Measurements from ENCODE around the gene SOAT2. TPM values are rescaled to one million over a fixed set of nuclear protein-coding genes. Genes with fewer than 3 reads are reported as not detected.

Gene SOAT2
- total RNA-seq, 1 experiment from 2014 or later = not detected

DNA sequence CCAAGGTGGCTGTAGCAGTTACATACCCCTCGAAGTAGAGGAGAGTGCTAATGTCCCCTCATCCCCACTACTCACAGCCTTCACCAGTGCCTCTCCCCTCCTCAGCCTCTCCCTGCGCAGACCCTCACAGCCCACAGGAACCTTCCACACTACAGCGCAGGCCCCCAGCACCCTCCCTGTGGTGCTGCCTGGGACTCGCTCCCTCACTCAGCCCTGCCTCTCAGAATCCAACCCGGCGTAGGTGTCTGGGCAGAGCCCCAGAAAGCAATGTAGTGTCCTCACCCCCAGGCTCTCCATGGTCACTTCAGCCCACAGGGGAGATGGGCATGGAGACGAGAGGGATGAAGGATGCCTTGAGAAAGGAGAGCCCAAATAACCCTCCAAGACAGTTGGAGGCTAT, 66.4 kb downstream of the SOAT2 start:
- H3K9ac ChIP-seq (ENCODE audit: extremely low read depth, insufficient read length, low read length) = no peak overlapping the region

More for the DNA sequence above, 66.4 kb downstream of the SOAT2 start:
- Histone ChIP-seq H3T11ph (ENCODE audit: low read length) (no peak overlapping the region), H3K27ac (ENCODE audit: insufficient read length, low read depth, low read length) (no peak overlapping the region), H4K8ac (replicated peaks; ENCODE audit: insufficient read length, low read depth, low read length) (no peak overlapping the region), H2BK120ac (ENCODE audit: low read depth, low read length, poor library complexity, severe bottlenecking) (no peak overlapping the region), H2BK20ac (ENCODE audit: low read depth, low read length, poor library complexity, severe bottlenecking) (no peak overlapping the region), H2BK12ac (ENCODE audit: insufficient read length, low read depth, low read length) (no peak overlapping the region), H2BK15ac (ENCODE audit: low read depth, low read length) (no peak overlapping the region), H2BK5ac (ENCODE audit: insufficient read length, low read length) (no peak overlapping the region), H4K20me1 (ENCODE audit: control insufficient read depth, insufficient read depth, insufficient read length) (no peaks in the 10 kb centered on the region), H3K18ac (ENCODE audit: insufficient read length, low read depth, low read length) (no peak overlapping the region), H4K91ac (ENCODE audit: insufficient read length, low read depth, low read length) (no peak overlapping the region), H3K23ac (ENCODE audit: insufficient read length, low read depth, low read length) (no peak overlapping the region), H3K56ac (ENCODE audit: insufficient read length, low read depth, low read length) (no peak overlapping the region), H3K23me2 (ENCODE audit: insufficient read length, low read depth, low read length, poor library complexity, severe bottlenecking) (no peaks in the 10 kb centered on the region), H3K79me2 (ENCODE audit: insufficient read depth, low read length) (no peaks in the 10 kb centered on the region), H3K4ac (ENCODE audit: low read depth, low read length) (no peak overlapping the region), H3K27me3 (ENCODE audit: insufficient read depth, low read length) (peaks cover 21% of the 10 kb centered on the region), H2AK5ac (ENCODE audit: insufficient read length, low read length) (no peak overlapping the region), H3K4me1 (ENCODE audit: insufficient read depth, low read length) (no peaks in the 10 kb centered on the region), H4K5ac (ENCODE audit: insufficient read length, low read depth, low read length) (no peak overlapping the region), H2AFZ (ENCODE audit: low read length) (no peak overlapping the region), H3K9me3 (ENCODE audit: control insufficient read depth, low read depth, low read length) (no peaks in the 10 kb centered on the region), H3K4me2 (ENCODE audit: insufficient read depth, insufficient read length, low read length) (no peak overlapping the region), H3K79me1 (ENCODE audit: insufficient read depth, low read depth, low read length, poor library complexity, severe bottlenecking) (no peaks in the 10 kb centered on the region), H3K14ac (ENCODE audit: insufficient read depth, low read length) (no peak overlapping the region)
- H3K36me3 Mint-ChIP-seq (ENCODE audit: insufficient read depth in 1 of 3, low read depth in 3 of 3) = peaks cover 0 to 6% (median 0%) of the 10 kb centered on the region in 3 experiments; a peak in 1 of 7 replicates
- peaks cover 0 to 7% of the 10 kb centered on the region in 2 experiments; a peak in 1 of 4 replicates for H3K4me1 Mint-ChIP-seq
- H3K4me3 Mint-ChIP-seq = no peak overlapping the region
- WGBS (ENCODE audit: extremely low coverage, insufficient read length, low lambda C conversion rate) = no CpG with 5 or more reads among the region's 7 CpGs
- H3K27me3 Mint-ChIP-seq (ENCODE audit: low read depth) = peaks cover 92% of the 10 kb centered on the region
- H3K9me3 Mint-ChIP-seq = no peaks in the 10 kb centered on the region
- TF ChIP-seq, protein P1, sequence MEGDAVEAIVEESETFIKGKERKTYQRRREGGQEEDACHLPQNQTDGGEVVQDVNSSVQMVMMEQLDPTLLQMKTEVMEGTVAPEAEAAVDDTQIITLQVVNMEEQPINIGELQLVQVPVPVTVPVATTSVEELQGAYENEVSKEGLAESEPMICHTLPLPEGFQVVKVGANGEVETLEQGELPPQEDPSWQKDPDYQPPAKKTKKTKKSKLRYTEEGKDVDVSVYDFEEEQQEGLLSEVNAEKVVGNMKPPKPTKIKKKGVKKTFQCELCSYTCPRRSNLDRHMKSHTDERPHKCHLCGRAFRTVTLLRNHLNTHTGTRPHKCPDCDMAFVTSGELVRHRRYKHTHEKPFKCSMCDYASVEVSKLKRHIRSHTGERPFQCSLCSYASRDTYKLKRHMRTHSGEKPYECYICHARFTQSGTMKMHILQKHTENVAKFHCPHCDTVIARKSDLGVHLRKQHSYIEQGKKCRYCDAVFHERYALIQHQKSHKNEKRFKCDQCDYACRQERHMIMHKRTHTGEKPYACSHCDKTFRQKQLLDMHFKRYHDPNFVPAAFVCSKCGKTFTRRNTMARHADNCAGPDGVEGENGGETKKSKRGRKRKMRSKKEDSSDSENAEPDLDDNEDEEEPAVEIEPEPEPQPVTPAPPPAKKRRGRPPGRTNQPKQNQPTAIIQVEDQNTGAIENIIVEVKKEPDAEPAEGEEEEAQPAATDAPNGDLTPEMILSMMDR (conservative IDR thresholded peaks at IDR 0.05) = no peak
- H3K27ac Mint-ChIP-seq = no peak overlapping the region
- no peak for DNase-seq

All from H9 (cell line).